GM20000 (cell line): Measurements from ENCODE around the gene CLMN.

Experiments
- DNase-seq: peaks from one replicate; pipeline ENCODE4 v3.0.0; 2012; ENCODE audit warnings: low spot score
- TF ChIP-seq, protein P1 (sequence below): IDR thresholded peaks from 2 replicates; pipeline ENCODE4 v1.5.1; 2012; ENCODE audit warnings: mild to moderate bottlenecking, control low read depth; ENCODE audit errors: extremely low read depth, missing control alignments

The CLMN gene

DNA sequence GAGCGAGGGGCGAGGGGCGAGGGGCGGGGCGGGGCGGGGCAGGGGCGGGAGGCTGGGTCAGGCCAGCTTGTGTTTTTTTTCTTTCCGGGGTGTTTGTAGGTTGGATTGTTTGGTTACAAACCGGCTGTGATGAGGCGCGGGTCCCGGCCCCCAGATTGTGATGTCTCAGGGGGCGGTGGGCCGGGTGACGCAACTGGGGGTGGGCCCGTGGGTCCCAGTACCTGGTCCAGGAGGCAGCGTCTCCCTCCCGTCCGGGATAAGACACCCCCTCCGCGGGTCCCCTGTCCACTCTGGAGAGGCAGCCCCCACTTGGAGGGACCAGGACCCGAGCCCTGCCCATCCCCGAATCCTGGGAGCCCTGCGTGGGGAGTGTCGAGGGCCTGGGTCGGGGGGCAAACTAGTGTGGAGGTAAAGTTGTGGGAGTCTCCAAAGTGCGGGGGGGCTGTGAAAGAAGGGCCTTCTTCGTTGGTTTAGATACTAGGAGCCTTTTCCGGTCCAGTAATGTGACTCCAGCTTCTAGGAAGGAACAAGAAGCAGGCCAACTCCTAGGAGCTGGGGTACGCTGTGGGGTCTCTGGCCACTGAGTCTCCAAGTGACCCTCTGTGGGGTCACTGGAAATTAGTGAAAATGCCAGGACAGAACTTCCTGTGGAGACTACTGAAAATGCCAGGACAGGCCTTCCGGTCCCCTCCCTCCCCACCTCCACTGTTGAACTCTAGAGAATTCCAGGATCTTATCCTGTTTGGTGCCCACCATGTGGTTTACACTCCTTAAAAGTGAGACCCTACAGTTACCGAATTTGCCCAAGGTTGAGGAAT is 579 bp upstream of the CLMN start:
- DNase-seq = no peak
- TF ChIP-seq, protein P1, sequence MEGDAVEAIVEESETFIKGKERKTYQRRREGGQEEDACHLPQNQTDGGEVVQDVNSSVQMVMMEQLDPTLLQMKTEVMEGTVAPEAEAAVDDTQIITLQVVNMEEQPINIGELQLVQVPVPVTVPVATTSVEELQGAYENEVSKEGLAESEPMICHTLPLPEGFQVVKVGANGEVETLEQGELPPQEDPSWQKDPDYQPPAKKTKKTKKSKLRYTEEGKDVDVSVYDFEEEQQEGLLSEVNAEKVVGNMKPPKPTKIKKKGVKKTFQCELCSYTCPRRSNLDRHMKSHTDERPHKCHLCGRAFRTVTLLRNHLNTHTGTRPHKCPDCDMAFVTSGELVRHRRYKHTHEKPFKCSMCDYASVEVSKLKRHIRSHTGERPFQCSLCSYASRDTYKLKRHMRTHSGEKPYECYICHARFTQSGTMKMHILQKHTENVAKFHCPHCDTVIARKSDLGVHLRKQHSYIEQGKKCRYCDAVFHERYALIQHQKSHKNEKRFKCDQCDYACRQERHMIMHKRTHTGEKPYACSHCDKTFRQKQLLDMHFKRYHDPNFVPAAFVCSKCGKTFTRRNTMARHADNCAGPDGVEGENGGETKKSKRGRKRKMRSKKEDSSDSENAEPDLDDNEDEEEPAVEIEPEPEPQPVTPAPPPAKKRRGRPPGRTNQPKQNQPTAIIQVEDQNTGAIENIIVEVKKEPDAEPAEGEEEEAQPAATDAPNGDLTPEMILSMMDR = no peak

DNA sequence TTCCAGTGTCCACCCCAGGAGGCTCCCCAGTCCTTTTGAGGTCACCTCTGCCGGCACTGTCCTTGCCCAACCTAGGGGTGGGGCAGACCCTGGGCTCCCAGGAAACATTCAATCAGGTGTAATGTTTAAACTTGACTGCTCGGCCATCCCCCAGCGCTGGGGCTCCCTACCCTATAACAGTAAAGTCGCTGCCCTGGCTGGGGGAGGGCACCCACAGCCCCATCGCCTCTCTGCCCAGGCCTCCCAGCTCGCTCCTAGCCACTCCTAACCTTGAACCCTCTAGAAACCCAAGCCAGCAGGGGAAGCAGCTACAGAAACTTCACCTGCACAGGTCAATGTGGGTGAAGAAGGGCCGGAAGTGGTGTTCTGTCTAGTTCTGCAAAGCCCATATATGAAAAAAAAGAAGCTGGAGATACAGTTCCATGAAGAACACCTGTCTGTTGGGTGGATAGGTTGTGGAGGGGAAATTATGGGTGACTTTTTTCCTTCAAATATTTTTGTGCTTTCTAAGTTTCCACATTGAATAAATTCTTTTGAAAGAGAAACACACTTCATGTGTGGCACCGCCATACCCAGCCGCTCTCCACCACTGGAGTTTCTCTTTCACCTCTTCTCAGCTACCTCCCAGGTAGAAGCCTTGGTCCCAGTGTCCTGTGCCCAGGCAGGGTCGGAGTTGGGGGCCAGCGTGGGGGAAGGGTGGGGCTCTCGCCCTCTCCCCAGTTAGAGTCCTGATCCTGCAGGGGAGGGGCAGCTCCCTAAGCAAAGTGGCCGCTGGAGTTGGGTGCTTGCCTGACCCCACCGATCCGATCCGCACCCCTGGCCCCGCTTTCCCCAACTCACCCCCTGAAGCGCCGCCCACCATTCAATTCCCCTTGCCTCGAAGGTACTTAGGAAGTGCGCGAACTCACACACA is 1.1 kb downstream of the CLMN start:
- no peak for DNase-seq
- TF ChIP-seq, protein P1 = no peak

DNA sequence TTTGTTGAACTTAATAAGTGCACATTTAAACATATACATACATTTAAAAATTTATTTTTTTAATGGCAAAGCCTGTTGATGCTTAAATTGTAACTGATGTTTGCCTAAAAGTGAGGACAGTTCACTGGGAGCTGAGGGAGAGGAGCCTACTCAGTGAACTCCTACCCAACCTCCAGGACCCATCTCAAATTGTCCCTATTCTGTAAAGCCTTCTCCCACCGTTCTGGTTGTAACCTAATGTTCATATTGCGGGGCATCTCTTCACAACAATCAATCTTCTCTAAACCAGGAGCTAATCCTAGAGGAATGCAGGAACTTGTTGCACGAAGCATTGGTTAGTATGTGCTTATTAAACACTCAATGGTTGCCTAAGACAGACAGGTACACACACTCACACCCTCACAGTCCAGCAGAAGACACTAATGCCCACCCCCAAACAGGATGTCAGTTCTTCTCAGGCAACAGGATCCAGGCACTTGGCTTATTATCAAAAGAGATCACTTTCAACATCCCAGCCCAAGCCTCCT is 1.8 kb downstream of the CLMN start:
- no peak for DNase-seq
- TF ChIP-seq, protein P1 = no peak

DNA sequence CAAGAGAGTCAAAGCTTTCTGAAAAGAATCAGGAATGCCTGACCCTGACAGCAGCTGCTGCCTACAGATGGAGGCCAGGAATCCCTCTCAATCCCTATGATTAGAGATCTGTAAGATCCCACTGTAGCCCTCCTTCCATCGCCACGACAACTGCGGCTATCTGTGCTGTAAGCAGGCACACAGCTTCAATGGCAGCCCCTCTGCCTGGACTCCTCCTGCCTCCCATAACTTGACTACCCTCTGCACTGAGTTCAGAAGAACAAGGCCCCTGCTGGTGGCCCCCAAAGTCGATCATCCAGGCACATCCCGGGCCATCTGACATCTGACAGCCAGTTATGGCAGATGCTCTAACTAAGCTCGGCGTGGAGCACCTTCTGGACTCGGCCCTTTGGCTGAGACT is 2.9 kb downstream of the CLMN start:
- TF ChIP-seq, protein P1 = no peak
- DNase-seq = no peak

DNA sequence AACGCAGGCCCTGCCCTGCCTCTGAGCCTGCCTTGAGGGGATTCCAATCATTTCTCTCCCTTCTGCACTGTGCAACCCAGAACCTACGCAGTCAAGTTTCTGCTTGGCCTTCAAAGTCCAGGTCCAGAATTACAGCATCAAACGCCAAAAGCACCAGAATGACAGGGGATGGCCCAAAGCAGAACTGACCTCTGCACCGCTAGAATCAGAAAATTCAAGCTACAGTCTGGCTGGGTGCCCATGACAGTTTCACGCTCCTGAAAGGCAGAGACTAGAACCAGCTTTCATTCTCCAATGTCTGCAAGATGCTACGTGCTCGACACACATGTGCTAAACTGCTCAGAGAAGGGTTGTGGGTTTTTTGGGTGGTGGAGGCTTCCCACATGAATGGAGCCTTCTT is 4.1 kb downstream of the CLMN start:
- TF ChIP-seq, protein P1 = no peak
- DNase-seq = no peak

DNA sequence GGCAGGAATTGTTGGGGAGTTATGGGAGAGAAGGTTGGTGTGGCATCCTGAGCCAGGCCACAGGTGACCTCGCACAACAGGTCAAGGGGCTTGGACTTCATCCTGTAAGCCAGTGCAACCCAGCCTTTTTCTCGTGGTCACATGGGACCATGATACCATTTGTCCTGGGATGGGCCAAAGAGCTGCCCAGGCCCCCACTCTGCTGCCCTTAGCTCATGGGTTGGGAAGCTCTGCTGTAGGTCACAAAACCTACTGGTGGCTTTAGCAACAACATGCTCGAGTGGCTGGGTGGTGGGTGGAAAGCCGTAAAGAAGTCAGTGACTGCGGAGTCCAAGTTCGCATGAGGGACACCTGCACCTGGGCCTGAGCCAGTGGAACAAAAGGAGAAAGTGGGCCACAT is 4.6 kb downstream of the CLMN start:
- TF ChIP-seq, protein P1 = no peak
- no peak for DNase-seq

DNA sequence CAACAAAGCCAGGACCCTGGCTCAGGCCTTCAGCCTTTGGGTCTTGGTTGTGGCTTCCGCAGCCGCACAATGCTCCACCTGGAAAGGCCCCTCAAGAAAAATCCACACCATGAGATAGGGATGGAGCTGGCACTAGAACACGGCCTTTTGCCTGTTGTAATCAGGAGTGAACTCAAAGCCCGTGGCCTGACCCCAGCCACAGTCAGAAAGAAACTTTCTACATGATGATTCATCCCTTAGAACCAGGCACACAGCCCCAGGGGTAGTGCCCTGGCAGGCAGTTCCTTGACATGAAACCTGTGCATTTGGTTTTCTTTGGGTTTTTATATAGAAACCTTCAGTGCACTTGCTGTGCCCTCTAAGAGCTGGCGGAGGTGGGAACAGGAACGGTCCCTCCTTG is 5.1 kb downstream of the CLMN start:
- DNase-seq = peak; percentile 74
- TF ChIP-seq, protein P1 = no peak
